Measurements from ENCODE around the gene WDR5. TPM values are rescaled to one million over a fixed set of nuclear protein-coding genes. Genes with fewer than 3 reads are reported as not detected.

WDR5 gene
- total and polyA plus RNA-seq, 2 donors (not counting 1 experiment from before 2014, with no cell fraction given): 15.5 to 26.0 TPM

Other genes starting within 250 kb of the WDR5 start
- gene VAV2, start 143.8 kb upstream of the WDR5 start, total RNA-seq: 15.2 and 17.7 TPM in 2 replicates
- 13.7 and 14.9 TPM in 2 replicates for gene VAV2, start 143.8 kb upstream of the WDR5 start, polyA plus RNA-seq
- gene BRD3OS, start 110.6 kb upstream of the WDR5 start, total RNA-seq: 10.0 and 12.4 TPM in 2 replicates
- 19.4 and 29.5 TPM in 2 replicates for gene BRD3OS, start 110.6 kb upstream of the WDR5 start, polyA plus RNA-seq
- gene BRD3, start 68.1 kb upstream of the WDR5 start, total RNA-seq: 7.7 and 10.4 TPM in 2 replicates
- 6.8 and 7.6 TPM in 2 replicates for gene BRD3, start 68.1 kb upstream of the WDR5 start, polyA plus RNA-seq
- not detected in 2 replicates for gene RNU6ATAC, start 28.5 kb downstream of the WDR5 start, total RNA-seq
- gene RNU6ATAC, start 28.5 kb downstream of the WDR5 start, polyA plus RNA-seq: not detected in 2 replicates
- gene RXRA, start 190.4 kb downstream of the WDR5 start, total RNA-seq: 14.6 and 14.9 TPM in 2 replicates
- 11.5 and 13.3 TPM in 2 replicates for gene RXRA, start 190.4 kb downstream of the WDR5 start, polyA plus RNA-seq